Left lung (tissue), 10 donors: Measurements from ENCODE around the gene PHF1. TPM values are rescaled to one million over a fixed set of nuclear protein-coding genes. Genes with fewer than 3 reads are reported as not detected.

Experiments
- ATAC-seq: fragments of 200-7000 bp; cut with Tn5 transposase; one replicate; pipeline ENCODE4 v1.9.1; 2020; ENCODE audit warnings: moderate library complexity
- DNase-seq, 4 donors: peaks; one replicate each; pipeline ENCODE4 v3.0.0-alpha.2; 2013 to 2020
- H3K27ac ChIP-seq, 2 donors: fragments of 200-600 bp; sonication (generic) in 1 of 2; one replicate each; pipeline versions ENCODE4 v1.5.0 to v1.8.0; 2020 to 2021
- H3K27me3 ChIP-seq, 2 donors: fragments of 200-600 bp; sonication (generic) in 1 of 2; one replicate each; pipeline versions ENCODE4 v1.5.0 to v1.8.0; 2020 to 2021
- H3K36me3 ChIP-seq, 2 donors: fragments of 200-600 bp; sonication (generic) in 1 of 2; one replicate each; pipeline versions ENCODE4 v1.5.0 to v1.8.0; 2020 to 2021
- H3K4me1 ChIP-seq, 2 donors: fragments of 200-600 bp; one replicate each; pipeline ENCODE4 v1.8.0; 2021
- H3K4me3 ChIP-seq, 2 donors: fragments of 200-600 bp; sonication (generic) in 1 of 2; one replicate each; pipeline versions ENCODE4 v1.5.0 to v1.8.0; 2020 to 2021; ENCODE audit warnings: mild to moderate bottlenecking in 1 of 2
- H3K9me3 ChIP-seq, 2 donors: fragments of 200-600 bp; sonication (generic) in 1 of 2; one replicate each; pipeline versions ENCODE4 v1.5.0 to v1.8.0; 2020 to 2021
- intact Hi-C, 2 donors: fragments of 100-400 bp; cut with DNase I; formaldehyde crosslinking; loops; one replicate each; pipeline versions ENCODE4 v1.11.2 to v1.14.2; 2022
- polyA plus RNA-seq, 6 donors: library from polyadenylated mRNA; unstranded; fragments of 120-200 nt; gene quantifications; one replicate each; pipeline ENCODE4 v1.2.1, GENCODE V29; 2013; ENCODE audit not compliant: insufficient read length in 6 of 6
- total RNA-seq, 2 donors: library from RNA; stranded (reverse); fragmentation: NEBNext Ultra II Directional; extraction: Animal tissue kit (Norgen Biotek cat#: 25700); gene quantifications; one replicate each; pipeline ENCODE4 v1.2.1, GENCODE V29; 2021
- TF ChIP-seq, protein P1 (sequence below), 2 donors: fragments of 200-600 bp; sonication (generic) in 1 of 2; IDR thresholded peaks; one replicate each; pipeline versions ENCODE4 v1.5.0 to v1.8.0; 2021; ENCODE audit warnings: antibody characterized with exemption in 2 of 2
- donor health status: DM: no; HTN: yes; CAD: no.
- donor health status: DM: no; HTN: no; CAD: no.

Gene PHF1
- total and polyA plus RNA-seq, 8 donors, result 43.4 to 91.9 (median 68.4) TPM

DNA sequence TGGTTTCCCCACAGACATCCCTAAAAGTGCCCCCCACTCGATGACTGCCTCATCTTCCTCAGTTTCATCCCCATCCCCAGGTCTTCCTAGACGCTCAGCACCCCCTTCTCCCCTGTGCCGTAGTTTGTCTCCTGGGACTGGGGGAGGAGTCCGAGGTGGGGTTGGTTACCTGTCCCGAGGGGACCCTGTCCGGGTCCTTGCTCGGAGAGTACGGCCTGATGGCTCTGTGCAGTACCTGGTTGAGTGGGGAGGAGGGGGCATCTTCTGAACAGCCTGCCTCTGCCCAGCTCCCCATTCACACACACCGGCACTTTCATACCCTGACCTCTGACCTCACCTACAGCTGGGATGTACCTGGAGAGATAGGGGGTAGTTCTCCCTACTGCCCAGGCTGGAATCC lies 5.0 kb downstream of the PHF1 start:
- intact Hi-C loops, result loop anchor here in 1 of 2 donors (10.0 kb wide), 1 partner anchor 101 kb away; the partner anchor contains the start of genes TAPBP and ZBTB22
- peak overlapping the region in 1 of 2 donors; percentile 8 for H3K27ac ChIP-seq
- TF ChIP-seq, protein P1, sequence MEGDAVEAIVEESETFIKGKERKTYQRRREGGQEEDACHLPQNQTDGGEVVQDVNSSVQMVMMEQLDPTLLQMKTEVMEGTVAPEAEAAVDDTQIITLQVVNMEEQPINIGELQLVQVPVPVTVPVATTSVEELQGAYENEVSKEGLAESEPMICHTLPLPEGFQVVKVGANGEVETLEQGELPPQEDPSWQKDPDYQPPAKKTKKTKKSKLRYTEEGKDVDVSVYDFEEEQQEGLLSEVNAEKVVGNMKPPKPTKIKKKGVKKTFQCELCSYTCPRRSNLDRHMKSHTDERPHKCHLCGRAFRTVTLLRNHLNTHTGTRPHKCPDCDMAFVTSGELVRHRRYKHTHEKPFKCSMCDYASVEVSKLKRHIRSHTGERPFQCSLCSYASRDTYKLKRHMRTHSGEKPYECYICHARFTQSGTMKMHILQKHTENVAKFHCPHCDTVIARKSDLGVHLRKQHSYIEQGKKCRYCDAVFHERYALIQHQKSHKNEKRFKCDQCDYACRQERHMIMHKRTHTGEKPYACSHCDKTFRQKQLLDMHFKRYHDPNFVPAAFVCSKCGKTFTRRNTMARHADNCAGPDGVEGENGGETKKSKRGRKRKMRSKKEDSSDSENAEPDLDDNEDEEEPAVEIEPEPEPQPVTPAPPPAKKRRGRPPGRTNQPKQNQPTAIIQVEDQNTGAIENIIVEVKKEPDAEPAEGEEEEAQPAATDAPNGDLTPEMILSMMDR (IDR thresholded peaks at IDR 0.05), result no peak

GRCh38 chr6:33416386-33417127 lies 5.7 kb downstream of the PHF1 start:
- H3K4me3 ChIP-seq, result peak overlapping the region; percentile 75 to 77
- peaks cover 16 to 52% of the 10 kb centered on the region in 2 donors for H3K4me1 ChIP-seq
- DNase-seq (no peak), ATAC-seq (no peak)
- no peaks in the 10 kb centered on the region for H3K27me3 ChIP-seq
- TF ChIP-seq, protein P1 (IDR thresholded peaks at IDR 0.05), result no peak
- peaks cover 0 to 38% of the 10 kb centered on the region in 2 donors for H3K36me3 ChIP-seq
- H3K27ac ChIP-seq, result peak overlapping the region; percentile 83 to 93
- intact Hi-C loops, result loop anchor here in 1 of 2 donors (10.0 kb wide), 1 partner anchor 102 kb away; the partner anchor contains the start of genes TAPBP and ZBTB22
- no peaks in the 10 kb centered on the region for H3K9me3 ChIP-seq

More for the DNA sequence above, 5.0 kb downstream of the PHF1 start:
- H3K27me3 ChIP-seq, result no peaks in the 10 kb centered on the region
- peaks cover 18 to 56% of the 10 kb centered on the region in 2 donors for H3K4me1 ChIP-seq
- H3K4me3 ChIP-seq, result peak overlapping the region in 1 of 2 donors; percentile 77
- DNase-seq, result no peak
- H3K36me3 ChIP-seq, result peaks cover 0 to 38% of the 10 kb centered on the region in 2 donors
- ATAC-seq, result no peak
- no peaks in the 10 kb centered on the region for H3K9me3 ChIP-seq

- peak overlapping the region; percentile 83 to 93 for H3K27ac ChIP-seq
- intact Hi-C loops, result loop anchor here in 1 of 2 donors (10.0 kb wide), 1 partner anchor 103 kb away; the partner anchor contains the start of genes TAPBP and ZBTB22
- no peaks in the 10 kb centered on the region for H3K27me3 ChIP-seq
- H3K36me3 ChIP-seq, result peaks cover 0 to 38% of the 10 kb centered on the region in 2 donors
- peak; percentile 26 for ATAC-seq
- H3K9me3 ChIP-seq, result no peaks in the 10 kb centered on the region
- H3K4me3 ChIP-seq, result peak overlapping the region; percentile 75 to 77
- TF ChIP-seq, protein P1 (IDR thresholded peaks at IDR 0.05), result no peak
- H3K4me1 ChIP-seq, result peaks cover 13 to 45% of the 10 kb centered on the region in 2 donors
- DNase-seq, result no peak
Measured at GRCh38 chr6:33417128-33417902, 6.5 kb downstream of the PHF1 start.

DNA sequence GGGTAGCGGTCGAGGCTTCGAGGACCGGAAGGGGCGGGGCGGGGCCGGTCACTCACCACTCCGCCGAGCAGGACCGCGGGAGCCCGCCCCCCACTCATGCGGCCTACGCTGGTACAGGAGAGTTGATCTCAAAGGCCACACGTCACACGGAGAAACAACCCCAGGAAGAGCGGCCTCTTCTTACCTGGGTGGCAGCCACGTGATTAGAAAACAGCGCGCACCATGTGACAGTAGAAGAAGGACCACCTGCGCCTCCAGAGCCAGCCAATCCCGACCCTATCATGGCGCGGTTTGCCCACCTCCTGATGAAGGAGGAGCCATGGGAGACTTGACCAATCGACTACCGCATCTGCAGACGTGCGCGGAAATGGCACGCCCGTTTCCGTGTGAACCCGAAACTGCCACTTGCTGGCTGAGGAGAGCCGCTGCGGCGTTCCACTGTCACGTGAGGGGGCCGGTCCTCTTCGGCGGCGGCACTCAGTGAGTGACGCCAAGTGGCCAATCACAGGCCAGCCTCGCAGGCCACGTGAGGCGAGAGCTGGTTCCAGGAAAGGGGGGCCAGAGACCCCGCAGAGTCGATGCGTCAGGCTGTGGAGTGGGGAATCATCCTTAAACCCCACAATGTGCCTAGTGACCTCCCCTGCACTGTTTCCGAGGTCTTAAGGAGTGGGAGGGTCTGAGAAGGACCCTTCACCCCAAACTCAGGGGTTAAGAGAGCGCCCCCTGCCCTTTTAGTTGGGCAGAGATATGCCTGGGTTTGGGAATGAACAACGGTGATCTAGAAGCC lies 7.3 kb downstream of the PHF1 start, which contains the start of gene CUTA:
CUTA (minus strand) TSS at position 205 of the 787 bp plus-strand sequence; CDS start at position 98, 107 bp downstream.
- ATAC-seq, result peak; percentile 95
- intact Hi-C loops, result loop anchor here in 1 of 2 donors (10.0 kb wide), 1 partner anchor 103 kb away; the partner anchor contains the start of genes TAPBP and ZBTB22
- TF ChIP-seq, protein P1 (IDR thresholded peaks at IDR 0.05), result peak in 1 of 2 donors; percentile 23

More for the DNA sequence above, 7.3 kb downstream of the PHF1 start, which contains the start of gene CUTA:
- Histone ChIP-seq H3K9me3 (no peaks in the 10 kb centered on the region), H3K27ac (peak within 1 kb of the TSS; percentile 91 to 93), H3K36me3 (peaks cover 0 to 31% of the 10 kb centered on the region in 2 donors), H3K4me1 (peaks cover 13 to 40% of the 10 kb centered on the region in 2 donors), H3K4me3 (peak within 1 kb of the TSS; percentile 75 to 77), H3K27me3 (no peaks in the 10 kb centered on the region)
- peak; percentile 99 to 100 (median 100) for DNase-seq
